GM06990 (cell line): ENCODE results near the gene SEC14L6.
A peak's percentile ranks its signal among the peaks of the same experiment; 100 is the strongest.
"Not testable (repeated sequence)": the region's sequence is repeated elsewhere in the genome, so short reads cannot be mapped to it uniquely, and the experiment has no call there.

Source experiments
- DNase-seq: peaks from one replicate; pipeline ENCODE4 v3.0.0-alpha.2; 2011; ENCODE audit not compliant: insufficient read length; ENCODE audit errors: extremely low read depth
- H3K27me3 ChIP-seq: replicated peaks from 2 replicates; pipeline ENCODE4 v1.6.0; 2011; ENCODE audit warnings: low read length; ENCODE audit not compliant: control insufficient read depth, insufficient read depth
- H3K36me3 ChIP-seq: 2 replicates; pipeline ENCODE4 v1.5.1; 2011; ENCODE audit warnings: low read length; ENCODE audit not compliant: control insufficient read depth, insufficient read depth
- H3K4me3 ChIP-seq: replicated peaks from 2 replicates; pipeline ENCODE4 v1.5.1; 2011; ENCODE audit warnings: low read depth, mild to moderate bottlenecking, control low read depth, low read length
- CTCF ChIP-seq: IDR thresholded peaks from 2 replicates; pipeline ENCODE4 v1.5.1; 2011; ENCODE audit warnings: low read length, control low read depth, mild to moderate bottlenecking, inconsistent platforms; ENCODE audit not compliant: insufficient read depth, poor library complexity, severe bottlenecking

The SEC14L6 gene

GRCh38 chr22:30546616-30547015 is at the start of gene SEC14L6:
SEC14L6 (minus strand) TSS chr22:30546741; CDS start chr22:30546682, 59 bp downstream.
- TF ChIP-seq CTCF = no peak
- no peak within 1 kb of the TSS for H3K4me3 ChIP-seq
- DNase-seq = no peak
- H3K36me3 ChIP-seq = no peaks in the 10 kb centered on the region
- peaks cover 2% of the 10 kb centered on the region for H3K27me3 ChIP-seq

GRCh38 chr22:30596199-30596598 is 49.7 kb upstream of the SEC14L6 start:
- Histone ChIP-seq H3K36me3 (no peaks in the 10 kb centered on the region), H3K4me3 (no peak overlapping the region)
- TF ChIP-seq CTCF = no peak

GRCh38 chr22:30592360-30592713 is 45.8 kb upstream of the SEC14L6 start:
- H3K27me3 ChIP-seq, H3K4me3 ChIP-seq, DNase-seq: not testable (repeated sequence)
- peaks cover 13% of the 10 kb centered on the region for H3K36me3 ChIP-seq

More at GRCh38 chr22:30596199-30596598, 49.7 kb upstream of the SEC14L6 start:
- no peak for DNase-seq
- H3K27me3 ChIP-seq = no peaks in the 10 kb centered on the region

- Histone ChIP-seq H3K4me3 (peak within 1 kb of the TSS; percentile 95), H3K27me3 (no peaks in the 10 kb centered on the region), H3K36me3 (peaks cover 18% of the 10 kb centered on the region)
- peak; percentile 94 for DNase-seq
- no peak for TF ChIP-seq CTCF
These were observed 45.2 kb upstream of the SEC14L6 start, which contains the start of gene PES1 for GRCh38 chr22:30591588-30592359. PES1 (minus strand) TSS chr22:30591910; CDS start chr22:30591833, 77 bp downstream.

- Histone ChIP-seq H3K36me3 (peaks cover 23% of the 10 kb centered on the region), H3K4me3 (peak overlapping the region; percentile 95), H3K27me3 (no peaks in the 10 kb centered on the region)
- no peak for TF ChIP-seq CTCF
- DNase-seq = no peak
These were observed 44.6 kb upstream of the SEC14L6 start for GRCh38 chr22:30591191-30591587.

GRCh38 chr22:30586414-30586813 is 39.9 kb upstream of the SEC14L6 start:
- Histone ChIP-seq H3K36me3 (peaks cover 58% of the 10 kb centered on the region), H3K27me3 (no peaks in the 10 kb centered on the region), H3K4me3 (no peak overlapping the region)
- no peak for TF ChIP-seq CTCF
- DNase-seq = no peak
